Breast epithelium (tissue), 3 donors: ENCODE measurements around the gene SLC6A18.

ENCODE experiments used
- CTCF ChIP-seq, 3 donors: fragments of 450-650 bp; IDR thresholded peaks; one replicate each; pipeline ENCODE4 v1.5.1; 2016 to 2017; ENCODE audit warnings: antibody characterized with exemption in 3 of 3, mild to moderate bottlenecking in 3 of 3, moderate library complexity in 3 of 3
- POLR2A ChIP-seq: fragments of 450-650 bp; IDR thresholded peaks from one replicate; pipeline ENCODE4 v1.6.1; 2016; ENCODE audit warnings: antibody characterized with exemption, mild to moderate bottlenecking, moderate library complexity
- POLR2AphosphoS5 ChIP-seq, 3 donors: sonication (generic); formaldehyde crosslinking; IDR thresholded peaks; one replicate each; pipeline ENCODE4 v1.6.1; 2017; ENCODE audit warnings: antibody characterized with exemption in 3 of 3

DNA sequence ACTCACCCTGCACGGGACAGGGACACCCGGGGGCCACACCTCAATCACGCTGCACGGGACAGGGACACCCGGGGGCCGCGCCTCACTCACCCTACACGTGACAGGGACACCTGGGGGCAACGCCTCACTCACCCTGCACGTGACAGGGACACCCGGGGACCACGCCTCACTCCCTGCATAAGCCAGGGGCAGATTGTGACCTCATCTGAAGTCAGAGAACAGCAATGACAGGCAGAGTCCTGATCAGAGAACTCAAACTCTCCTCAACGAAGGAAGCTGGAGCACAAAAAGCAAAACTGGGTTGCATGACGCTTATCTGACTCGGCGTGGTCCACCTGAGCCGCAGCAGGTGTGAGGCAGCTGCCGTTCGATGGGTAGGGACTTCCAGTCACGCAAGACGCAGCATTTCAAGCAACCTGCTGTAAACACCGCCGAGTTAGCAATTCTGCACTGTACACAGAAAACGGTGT is 66.5 kb downstream of the SLC6A18 start:
- TF ChIP-seq POLR2A: no peak
- no peak for TF ChIP-seq CTCF (IDR thresholded peaks at IDR 0.05)
- no peak for TF ChIP-seq POLR2AphosphoS5 (IDR thresholded peaks at IDR 0.05)
